SJSA1 (cell line): ENCODE measurements around the gene KCNQ5. TPM values are rescaled to one million over a fixed set of nuclear protein-coding genes. Genes with fewer than 3 reads are reported as not detected.

Experiments used
- DNase-seq, 2 experiments: peaks; one replicate each; pipeline ENCODE4 v3.0.0-alpha.2; 2015 to 2020; ENCODE audit warnings: low spot score in 2 of 2, low read depth in 1 of 2
- H3K27ac ChIP-seq: fragments of 250-450 bp; sonication (Bioruptor Pico); 2 replicates; pipeline ENCODE4 v1.5.1; 2020; ENCODE audit warnings: mild to moderate bottlenecking, moderate library complexity
- H3K27me3 ChIP-seq: fragments of 250-450 bp; sonication (Bioruptor Pico); replicated peaks from 2 replicates; pipeline ENCODE4 v1.5.1; 2020; ENCODE audit warnings: mild to moderate bottlenecking, moderate library complexity
- H3K36me3 ChIP-seq: fragments of 250-450 bp; sonication (Bioruptor Pico); 2 replicates; pipeline ENCODE4 v1.5.1; 2020; ENCODE audit warnings: mild to moderate bottlenecking
- H3K4me1 ChIP-seq: fragments of 250-450 bp; sonication (Bioruptor Pico); replicated peaks from 2 replicates; pipeline ENCODE4 v1.6.1; 2021; ENCODE audit warnings: mild to moderate bottlenecking
- H3K4me3 ChIP-seq: fragments of 250-450 bp; sonication (Bioruptor Pico); 2 replicates; pipeline ENCODE4 v1.5.1; 2020; ENCODE audit warnings: mild to moderate bottlenecking
- H3K9me3 ChIP-seq: fragments of 250-450 bp; sonication (Bioruptor Pico); replicated peaks from 2 replicates; pipeline ENCODE4 v1.5.1; 2020; ENCODE audit warnings: mild to moderate bottlenecking
- total RNA-seq: library from RNA; depleted of rRNA; stranded (reverse); fragments of >200 nt; shearing (Covaris generic); gene quantifications from 2 replicates; pipeline ENCODE4 v1.2.3, GENCODE V29; 2014

KCNQ5 gene
- total RNA-seq, 1 experiment from 2014 or later, result 0.97 TPM

GRCh38 chr6:72623808-72624207 is 1.9 kb downstream of the KCNQ5 start:
- Histone ChIP-seq H3K4me3 (no peak overlapping the region), H3K4me1 (peaks cover 18% of the 10 kb centered on the region), H3K27me3 (peaks cover 28% of the 10 kb centered on the region), H3K36me3 (no peaks in the 10 kb centered on the region), H3K27ac (no peak overlapping the region), H3K9me3 (peaks cover 3% of the 10 kb centered on the region; the same call in 1 of the 2 replicates)
- no peak for DNase-seq

DNA sequence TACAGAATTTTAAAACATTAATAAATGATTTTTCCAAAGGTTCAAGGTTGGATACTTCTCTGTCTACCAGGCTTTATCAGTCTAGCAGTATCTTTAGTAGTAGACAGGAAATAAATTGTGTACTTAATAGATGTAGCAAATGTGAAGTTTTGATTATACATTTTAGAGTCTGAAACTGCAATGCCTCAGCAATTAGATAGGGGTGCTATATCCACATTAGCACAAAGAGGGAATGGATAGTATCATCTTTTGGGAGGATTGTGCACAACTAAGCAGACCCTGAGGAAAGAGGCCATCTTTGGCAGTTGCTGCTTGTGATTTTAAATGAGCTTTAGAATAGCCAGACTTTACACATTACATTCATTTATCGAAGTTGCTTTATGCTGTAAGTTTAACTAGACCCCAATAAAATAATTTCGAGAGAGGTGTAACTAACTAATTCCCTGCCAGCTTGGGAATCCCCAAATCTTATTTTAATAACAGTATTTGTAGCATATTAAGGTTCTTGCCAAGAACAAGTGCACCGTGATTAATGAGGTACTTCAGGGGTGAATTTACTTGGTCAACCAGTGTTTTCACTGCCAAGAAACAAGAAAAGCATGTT is 2.8 kb downstream of the KCNQ5 start:
- Histone ChIP-seq H3K4me3 (no peak overlapping the region), H3K27me3 (peaks cover 28% of the 10 kb centered on the region), H3K4me1 (peaks cover 18% of the 10 kb centered on the region), H3K27ac (no peak overlapping the region), H3K9me3 (peaks cover 3% of the 10 kb centered on the region; the same call in 1 of the 2 replicates), H3K36me3 (no peaks in the 10 kb centered on the region)
- DNase-seq, result no peak

- Histone ChIP-seq H3K4me3 (no peak overlapping the region), H3K4me1 (peaks cover 18% of the 10 kb centered on the region), H3K36me3 (no peaks in the 10 kb centered on the region), H3K9me3 (peaks cover 3% of the 10 kb centered on the region; the same call in 1 of the 2 replicates), H3K27me3 (peaks cover 28% of the 10 kb centered on the region), H3K27ac (no peak overlapping the region)
- no peak for DNase-seq
Observed at GRCh38 chr6:72626126-72626525, 4.3 kb downstream of the KCNQ5 start.

DNA sequence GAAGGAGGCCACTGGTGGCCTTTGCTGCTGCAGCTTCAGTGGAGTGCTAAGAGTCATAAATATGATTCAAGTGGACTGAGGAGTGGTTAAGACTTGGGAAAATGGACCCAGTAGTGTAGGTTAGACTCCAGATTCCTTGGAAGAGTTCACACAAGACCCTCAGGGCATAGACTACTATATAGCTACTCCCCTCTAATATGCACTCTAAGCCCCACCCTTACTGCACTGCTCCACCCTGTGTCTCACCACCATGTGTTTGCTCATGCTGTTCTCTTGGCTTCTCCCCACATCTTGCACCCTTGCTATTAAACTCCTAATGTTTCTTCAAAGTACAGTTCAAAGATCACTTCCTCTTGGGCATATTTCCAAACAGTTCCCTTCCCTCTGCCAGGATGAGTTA is 5.7 kb downstream of the KCNQ5 start:
- DNase-seq, result no peak
- Histone ChIP-seq H3K4me1 (peaks cover 6% of the 10 kb centered on the region), H3K36me3 (no peaks in the 10 kb centered on the region), H3K27ac (no peak overlapping the region), H3K27me3 (peaks cover 13% of the 10 kb centered on the region), H3K9me3 (no peaks in the 10 kb centered on the region), H3K4me3 (no peak overlapping the region)

- Histone ChIP-seq H3K4me1 (no peaks in the 10 kb centered on the region), H3K4me3 (no peak overlapping the region), H3K27ac (no peak overlapping the region), H3K9me3 (no peaks in the 10 kb centered on the region), H3K27me3 (no peaks in the 10 kb centered on the region), H3K36me3 (no peaks in the 10 kb centered on the region)
- DNase-seq, result no peak
Observed at GRCh38 chr6:72631480-72631879, 9.6 kb downstream of the KCNQ5 start.

DNA sequence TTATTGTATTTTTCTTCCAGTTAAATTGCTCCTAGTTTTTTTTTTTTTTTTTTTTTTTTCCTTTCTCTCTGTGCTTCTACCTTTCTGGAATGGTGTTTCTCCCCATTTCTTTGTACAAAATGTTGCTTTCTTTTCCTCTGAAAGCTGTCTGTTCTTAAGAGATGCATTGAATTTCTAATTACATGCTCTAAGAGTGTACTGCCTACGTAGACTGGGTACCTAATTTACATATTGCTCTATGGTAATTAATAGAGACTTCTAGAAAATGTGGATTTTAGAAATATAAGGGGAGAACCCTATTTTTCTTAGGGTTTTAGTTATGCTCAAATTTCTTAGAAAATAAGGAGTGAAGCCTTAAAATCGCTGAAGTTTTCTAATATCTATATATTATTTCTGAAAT is 13.8 kb downstream of the KCNQ5 start:
- Histone ChIP-seq H3K27ac (no peak overlapping the region), H3K4me1 (no peaks in the 10 kb centered on the region)
- DNase-seq, result no peak

DNA sequence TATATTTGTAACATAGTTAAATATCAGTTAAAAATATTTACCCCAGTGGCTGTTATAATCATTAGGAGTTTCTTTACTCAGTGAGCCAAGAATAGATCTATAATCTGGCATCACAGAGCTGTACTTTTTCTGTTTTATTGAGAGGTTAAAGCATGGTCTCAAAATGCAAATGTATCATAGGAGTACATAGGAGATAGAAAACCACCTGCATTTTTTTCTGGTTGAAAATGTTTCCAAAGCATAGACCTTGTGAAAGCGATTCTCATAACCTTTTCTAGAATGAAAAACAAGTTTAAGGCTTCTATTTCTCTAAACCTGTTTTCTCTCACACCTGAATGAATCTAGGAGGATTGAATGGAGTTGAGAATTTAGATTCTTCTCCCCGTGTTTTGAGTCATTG is 14.4 kb downstream of the KCNQ5 start:
- H3K9me3 ChIP-seq, result no peaks in the 10 kb centered on the region
- no peaks in the 10 kb centered on the region for H3K27me3 ChIP-seq
- no peaks in the 10 kb centered on the region for H3K36me3 ChIP-seq
- no peak for DNase-seq
- H3K4me3 ChIP-seq, result no peak overlapping the region
- H3K4me1 ChIP-seq, result no peaks in the 10 kb centered on the region
- no peak overlapping the region for H3K27ac ChIP-seq

More for the DNA sequence above, 13.8 kb downstream of the KCNQ5 start:
- Histone ChIP-seq H3K27me3 (no peaks in the 10 kb centered on the region), H3K9me3 (no peaks in the 10 kb centered on the region), H3K36me3 (no peaks in the 10 kb centered on the region), H3K4me3 (no peak overlapping the region)

GRCh38 chr6:72636786-72637185 is 14.9 kb downstream of the KCNQ5 start:
- Histone ChIP-seq H3K27me3 (no peaks in the 10 kb centered on the region), H3K27ac (no peak overlapping the region), H3K36me3 (no peaks in the 10 kb centered on the region), H3K4me1 (no peaks in the 10 kb centered on the region), H3K9me3 (no peaks in the 10 kb centered on the region), H3K4me3 (no peak overlapping the region)
- no peak for DNase-seq

DNA sequence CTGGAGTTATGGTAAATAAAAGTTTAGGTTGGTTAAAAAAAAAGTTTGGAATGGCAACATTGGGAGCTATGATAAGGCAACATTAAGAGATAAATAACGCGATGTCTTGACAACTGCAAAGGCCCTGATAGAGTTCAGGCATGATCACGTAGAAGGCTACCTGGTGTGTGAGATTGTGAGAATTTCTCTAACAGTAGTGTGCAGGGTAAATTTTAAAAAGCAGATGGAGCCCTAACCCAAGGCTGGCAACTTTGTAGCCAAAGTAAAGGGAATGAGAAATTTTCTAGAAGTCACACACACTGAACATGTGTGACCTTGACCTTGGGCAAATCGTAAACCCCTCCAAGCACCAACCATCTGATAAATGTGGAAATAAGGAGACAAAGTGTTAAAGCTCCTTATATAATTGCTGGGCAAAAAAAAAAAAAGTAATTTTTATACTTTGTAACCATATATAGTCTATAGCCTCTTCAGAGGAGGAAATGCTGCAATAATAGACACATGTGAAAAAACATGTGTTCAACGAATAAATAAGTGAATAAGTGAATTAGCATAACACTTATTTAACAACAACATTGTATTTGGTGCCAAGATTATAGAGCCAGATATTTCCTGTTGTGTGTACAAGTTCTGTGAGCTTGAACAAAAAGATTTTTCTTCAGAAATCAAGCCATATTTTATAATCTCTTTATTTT is 18.2 kb downstream of the KCNQ5 start:
- no peak overlapping the region for H3K4me3 ChIP-seq
- no peak overlapping the region for H3K27ac ChIP-seq
- H3K9me3 ChIP-seq, result no peaks in the 10 kb centered on the region
- no peaks in the 10 kb centered on the region for H3K4me1 ChIP-seq
- no peaks in the 10 kb centered on the region for H3K36me3 ChIP-seq
- no peak for DNase-seq
- H3K27me3 ChIP-seq, result no peaks in the 10 kb centered on the region

- H3K27me3 ChIP-seq, result no peaks in the 10 kb centered on the region
- no peaks in the 10 kb centered on the region for H3K9me3 ChIP-seq
- no peak overlapping the region for H3K4me3 ChIP-seq
- no peak overlapping the region for H3K27ac ChIP-seq
- no peaks in the 10 kb centered on the region for H3K4me1 ChIP-seq
- H3K36me3 ChIP-seq, result no peaks in the 10 kb centered on the region
- no peak for DNase-seq
Observed at GRCh38 chr6:72640615-72640930, 18.7 kb downstream of the KCNQ5 start.

DNA sequence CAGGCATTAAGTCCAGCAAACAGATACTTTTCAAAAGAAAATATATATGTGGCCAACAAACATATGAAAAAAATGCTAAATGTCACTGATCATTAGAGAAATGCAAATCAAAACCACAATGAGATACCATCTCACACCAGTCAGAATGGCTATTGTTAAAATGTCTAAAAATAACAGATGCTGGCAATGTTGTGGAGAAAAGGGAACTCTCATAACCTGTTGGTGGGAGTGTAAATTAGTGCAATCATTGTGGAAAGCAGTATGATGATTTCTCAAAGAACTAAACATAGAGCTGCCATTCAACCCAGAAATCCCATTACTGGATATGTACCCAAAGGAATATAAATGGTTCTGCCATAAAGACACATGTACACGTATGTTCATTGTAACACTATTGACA is 20.6 kb downstream of the KCNQ5 start:
- no peaks in the 10 kb centered on the region for H3K4me1 ChIP-seq
- H3K27ac ChIP-seq, result no peak overlapping the region
- H3K27me3 ChIP-seq, result no peaks in the 10 kb centered on the region
- H3K9me3 ChIP-seq, result no peaks in the 10 kb centered on the region
- H3K36me3 ChIP-seq, result no peaks in the 10 kb centered on the region
- no peak for DNase-seq
- H3K4me3 ChIP-seq, result no peak overlapping the region

- H3K4me1 ChIP-seq, result no peaks in the 10 kb centered on the region
- no peak overlapping the region for H3K27ac ChIP-seq
- DNase-seq, result no peak
- no peaks in the 10 kb centered on the region for H3K36me3 ChIP-seq
- H3K9me3 ChIP-seq, result no peaks in the 10 kb centered on the region
- H3K4me3 ChIP-seq, result no peak overlapping the region
- H3K27me3 ChIP-seq, result no peaks in the 10 kb centered on the region
Observed at GRCh38 chr6:72643214-72643613, 21.4 kb downstream of the KCNQ5 start.

GRCh38 chr6:72646604-72647485 is 25.0 kb downstream of the KCNQ5 start:
- no peaks in the 10 kb centered on the region for H3K36me3 ChIP-seq
- no peaks in the 10 kb centered on the region for H3K9me3 ChIP-seq
- H3K4me3 ChIP-seq, result no peak overlapping the region
- H3K27ac ChIP-seq, result no peak overlapping the region
- H3K4me1 ChIP-seq, result peaks cover 22% of the 10 kb centered on the region
- no peak for DNase-seq
- no peaks in the 10 kb centered on the region for H3K27me3 ChIP-seq

DNA sequence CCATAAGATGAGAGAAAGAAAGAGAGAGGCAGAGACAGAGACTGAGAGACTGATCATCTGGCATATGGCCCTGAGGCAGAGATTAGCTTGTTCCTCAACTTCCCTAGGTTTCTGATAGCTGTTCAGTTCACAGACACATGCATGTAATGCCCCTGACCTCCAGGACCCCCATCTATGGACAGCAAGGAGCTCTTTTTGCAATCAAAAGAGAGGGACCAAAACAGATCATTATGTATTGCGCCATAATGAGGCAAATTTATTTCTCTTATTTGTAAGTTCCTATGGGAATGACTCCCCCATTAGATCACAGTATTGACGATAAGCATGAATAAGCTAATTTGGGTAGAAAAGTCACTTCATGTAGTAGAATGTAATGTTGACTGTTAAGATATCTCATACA is 25.6 kb downstream of the KCNQ5 start:
- H3K9me3 ChIP-seq, result no peaks in the 10 kb centered on the region
- no peaks in the 10 kb centered on the region for H3K36me3 ChIP-seq
- no peaks in the 10 kb centered on the region for H3K27me3 ChIP-seq
- H3K27ac ChIP-seq, result no peak overlapping the region
- no peak for DNase-seq
- H3K4me3 ChIP-seq, result no peak overlapping the region
- H3K4me1 ChIP-seq, result peaks cover 22% of the 10 kb centered on the region
